Suprapubic skin (tissue), 4 donors: ENCODE results near the gene SLC8A2. TPM values are rescaled to one million over a fixed set of nuclear protein-coding genes. Genes with fewer than 3 reads are reported as not detected.

Experiments used
- DNase-seq, 2 donors: peaks; one replicate each; pipeline ENCODE4 v3.0.0-alpha.2; 2019; ENCODE audit warnings: low spot score in 2 of 2
- H3K27ac ChIP-seq: fragments of 200-600 bp; sonication (generic); one replicate; pipeline ENCODE4 v1.5.1; 2019
- H3K27me3 ChIP-seq: fragments of 200-600 bp; sonication (generic); one replicate; pipeline ENCODE4 v1.5.1; 2019
- H3K36me3 ChIP-seq: fragments of 200-600 bp; sonication (generic); one replicate; pipeline ENCODE4 v1.5.1; 2019
- H3K4me1 ChIP-seq: fragments of 200-600 bp; sonication (generic); one replicate; pipeline ENCODE4 v1.5.1; 2019
- H3K4me3 ChIP-seq: fragments of 200-600 bp; sonication (generic); one replicate; pipeline ENCODE4 v1.5.1; 2019; ENCODE audit warnings: mild to moderate bottlenecking
- H3K9me3 ChIP-seq: fragments of 200-600 bp; sonication (generic); one replicate; pipeline ENCODE4 v1.5.1; 2019
- CTCF ChIP-seq, 2 donors: fragments of 200-600 bp in 1 of 2; fragments of 450-650 bp in 1 of 2; sonication (generic) in 1 of 2; IDR thresholded peaks; one replicate each; pipeline ENCODE4 v1.5.1; 2016 to 2019; ENCODE audit warnings: antibody characterized with exemption in 2 of 2, mild to moderate bottlenecking in 1 of 2, moderate library complexity in 1 of 2
- EP300 ChIP-seq: sonication (generic); formaldehyde crosslinking; IDR thresholded peaks from one replicate; pipeline ENCODE4 v1.6.1; 2017; ENCODE audit warnings: antibody characterized with exemption
- POLR2A ChIP-seq, 2 donors: fragments of 450-650 bp; IDR thresholded peaks; one replicate each; pipeline ENCODE4 v1.6.1; 2017; ENCODE audit warnings: antibody characterized with exemption in 2 of 2, mild to moderate bottlenecking in 2 of 2, moderate library complexity in 2 of 2
- POLR2AphosphoS5 ChIP-seq, 3 donors: sonication (generic); formaldehyde crosslinking; IDR thresholded peaks; one replicate each; pipeline ENCODE4 v1.6.1; 2017; ENCODE audit warnings: antibody characterized with exemption in 3 of 3
- WGBS: methylation state at CpG from one replicate; pipeline ENCODE4 v1.1.5; 2018; 5-methylcytosine and 5-hydroxymethylcytosine counted together
- total RNA-seq, 4 donors: library from RNA; depleted of rRNA; stranded (reverse); fragments of >200 nt; gene quantifications; one replicate each; pipeline ENCODE4 v1.1.0, GENCODE V29; 2016

SLC8A2 gene
- total RNA-seq, 4 donors from 2014 or later, result 0.26 to 1.2 (median 0.38) TPM; not detected in 1

- H3K9me3 ChIP-seq, result no peaks in the 10 kb centered on the region
- no peak for DNase-seq
- H3K27me3 ChIP-seq, result peaks cover 85% of the 10 kb centered on the region
- WGBS, result 14% methylated on average over 1 of the region's 1 CpG
- H3K4me1 ChIP-seq, result peaks cover 29% of the 10 kb centered on the region
- no peak overlapping the region for H3K4me3 ChIP-seq
- no peak for TF ChIP-seq POLR2A (IDR thresholded peaks at IDR 0.05)
- TF ChIP-seq EP300, result no peak
- no peak for TF ChIP-seq CTCF (IDR thresholded peaks at IDR 0.05)
- no peak for TF ChIP-seq POLR2AphosphoS5 (IDR thresholded peaks at IDR 0.05)
- no peak overlapping the region for H3K27ac ChIP-seq
- no peaks in the 10 kb centered on the region for H3K36me3 ChIP-seq
Observed at GRCh38 chr19:47422417-47423163, 49.1 kb downstream of the SLC8A2 start.

GRCh38 chr19:47421844-47422395 lies 49.8 kb downstream of the SLC8A2 start:
- H3K36me3 ChIP-seq, result no peaks in the 10 kb centered on the region
- H3K4me1 ChIP-seq, result peaks cover 32% of the 10 kb centered on the region
- peaks cover 91% of the 10 kb centered on the region for H3K27me3 ChIP-seq
- no peak for DNase-seq
- 2% methylated on average over 31 of the region's 31 CpGs for WGBS
- no peaks in the 10 kb centered on the region for H3K9me3 ChIP-seq
- no peak for TF ChIP-seq POLR2AphosphoS5 (IDR thresholded peaks at IDR 0.05)
- TF ChIP-seq POLR2A (IDR thresholded peaks at IDR 0.05), result no peak
- no peak for TF ChIP-seq EP300
- no peak for TF ChIP-seq CTCF (IDR thresholded peaks at IDR 0.05)
- no peak overlapping the region for H3K27ac ChIP-seq
- H3K4me3 ChIP-seq, result no peak overlapping the region

GRCh38 chr19:47421244-47421786 lies 50.4 kb downstream of the SLC8A2 start:
- no peak overlapping the region for H3K27ac ChIP-seq
- no peak for DNase-seq
- H3K4me3 ChIP-seq, result no peak overlapping the region
- TF ChIP-seq EP300, result no peak
- H3K27me3 ChIP-seq, result peaks cover 97% of the 10 kb centered on the region
- H3K4me1 ChIP-seq, result peaks cover 32% of the 10 kb centered on the region
- H3K36me3 ChIP-seq, result no peaks in the 10 kb centered on the region
- no peaks in the 10 kb centered on the region for H3K9me3 ChIP-seq
- WGBS, result 20% methylated on average over 16 of the region's 16 CpGs

GRCh38 chr19:47419789-47420188 lies 51.9 kb downstream of the SLC8A2 start:
- DNase-seq, result no peak
- no peaks in the 10 kb centered on the region for H3K36me3 ChIP-seq
- H3K4me1 ChIP-seq, result peaks cover 32% of the 10 kb centered on the region
- H3K9me3 ChIP-seq, result no peaks in the 10 kb centered on the region
- peaks cover 100% of the 10 kb centered on the region for H3K27me3 ChIP-seq
- H3K4me3 ChIP-seq, result no peak overlapping the region
- H3K27ac ChIP-seq, result no peak overlapping the region
- WGBS, result 10% methylated on average over 11 of the region's 19 CpGs
- TF ChIP-seq CTCF (IDR thresholded peaks at IDR 0.05) (no peak), POLR2A (IDR thresholded peaks at IDR 0.05) (no peak), EP300 (no peak), POLR2AphosphoS5 (IDR thresholded peaks at IDR 0.05) (no peak)

GRCh38 chr19:47419030-47419783 lies 52.5 kb downstream of the SLC8A2 start, which contains the start of gene MEIS3:
MEIS3 (minus strand) TSS chr19:47419527; CDS start chr19:47419081, 446 bp downstream.
- peak within 1 kb of the TSS; percentile 55 for H3K4me3 ChIP-seq
- H3K9me3 ChIP-seq, result no peaks in the 10 kb centered on the region
- TF ChIP-seq POLR2AphosphoS5 (IDR thresholded peaks at IDR 0.05) (no peak), CTCF (IDR thresholded peaks at IDR 0.05) (no peak), EP300 (no peak), POLR2A (IDR thresholded peaks at IDR 0.05) (no peak)
- peaks cover 3% of the 10 kb centered on the region for H3K36me3 ChIP-seq
- WGBS, result 2% methylated on average over 26 of the region's 70 CpGs
- peaks cover 100% of the 10 kb centered on the region for H3K27me3 ChIP-seq
- no peak within 1 kb of the TSS for H3K27ac ChIP-seq
- peaks cover 32% of the 10 kb centered on the region for H3K4me1 ChIP-seq
- DNase-seq, result no peak
